Subcutaneous adipose tissue (tissue), 4 donors: ENCODE measurements around the gene SPACA7. TPM values are rescaled to one million over a fixed set of nuclear protein-coding genes. Genes with fewer than 3 reads are reported as not detected.

Experiments
- CTCF ChIP-seq: fragments of 450-650 bp; IDR thresholded peaks from one replicate; pipeline ENCODE4 v1.5.1; 2016; ENCODE audit warnings: low read depth, mild to moderate bottlenecking, control low read depth, antibody characterized with exemption, moderate library complexity
- total RNA-seq, 4 donors: library from RNA; depleted of rRNA; stranded (reverse); fragments of >200 nt; gene quantifications; one replicate each; pipeline ENCODE4 v1.1.0, GENCODE V29; 2016

The SPACA7 gene
- total RNA-seq, 4 donors from 2014 or later = not detected

- TF ChIP-seq CTCF = no peak
Measured at GRCh38 chr13:112456138-112457056, 80.2 kb downstream of the SPACA7 start.

- TF ChIP-seq CTCF = no peak
Measured at GRCh38 chr13:112457081-112457480, 80.9 kb downstream of the SPACA7 start.

GRCh38 chr13:112457485-112457884 lies 81.3 kb downstream of the SPACA7 start:
- TF ChIP-seq CTCF = no peak

- TF ChIP-seq CTCF = no peak
Measured at GRCh38 chr13:112462408-112462807, 86.3 kb downstream of the SPACA7 start.

- no peak for TF ChIP-seq CTCF
Measured at GRCh38 chr13:112464720-112465119, 88.6 kb downstream of the SPACA7 start.

- TF ChIP-seq CTCF = no peak
Measured at GRCh38 chr13:112465251-112466131, 89.3 kb downstream of the SPACA7 start.
